ENCODE results near the gene DNM3. TPM values are rescaled to one million over a fixed set of nuclear protein-coding genes. Genes with fewer than 3 reads are reported as not detected.

Gene DNM3
- total and polyA plus RNA-seq, 9 donors: 2.2 to 7.0 (median 3.9) TPM

- WGBS (ENCODE audit: insufficient coverage): no CpG with 5 or more reads among the region's 1 CpG
- Histone ChIP-seq H3K9me3 (replicated peaks; ENCODE audit: control insufficient read depth, low read depth, low read length) (no peaks in the 10 kb centered on the region), H3K4me1 (ENCODE audit: control insufficient read depth, insufficient read depth, low read length) (no peaks in the 10 kb centered on the region), H3K4me3 (ENCODE audit: low read length) (no peak overlapping the region), H3K27me3 (ENCODE audit: control insufficient read depth, insufficient read depth, low read length) (no peaks in the 10 kb centered on the region), H3K27ac (ENCODE audit: low read length) (no peak overlapping the region), H3K36me3 (ENCODE audit: control insufficient read depth, insufficient read depth, low read length) (no peaks in the 10 kb centered on the region)
- DNase-seq: no peak
These were observed 122.5 kb downstream of the DNM3 start for GRCh38 chr1:171963762-171964161.

GRCh38 chr1:171965777-171966176 lies 124.5 kb downstream of the DNM3 start:
- Histone ChIP-seq H3K4me1 (ENCODE audit: control insufficient read depth, insufficient read depth, low read length) (no peaks in the 10 kb centered on the region), H3K27ac (ENCODE audit: low read length) (no peak overlapping the region), H3K36me3 (ENCODE audit: control insufficient read depth, insufficient read depth, low read length) (no peaks in the 10 kb centered on the region), H3K9me3 (replicated peaks; ENCODE audit: control insufficient read depth, low read depth, low read length) (no peaks in the 10 kb centered on the region), H3K4me3 (ENCODE audit: low read length) (no peak overlapping the region), H3K27me3 (ENCODE audit: control insufficient read depth, insufficient read depth, low read length) (no peaks in the 10 kb centered on the region)
- no CpG with 5 or more reads among the region's 2 CpGs for WGBS (ENCODE audit: insufficient coverage)
- DNase-seq: no peak

- Histone ChIP-seq H3K4me3 (ENCODE audit: low read length) (no peak overlapping the region), H3K27me3 (ENCODE audit: control insufficient read depth, insufficient read depth, low read length) (no peaks in the 10 kb centered on the region), H3K9me3 (replicated peaks; ENCODE audit: control insufficient read depth, low read depth, low read length) (no peaks in the 10 kb centered on the region), H3K27ac (ENCODE audit: low read length) (no peak overlapping the region), H3K36me3 (ENCODE audit: control insufficient read depth, insufficient read depth, low read length) (no peaks in the 10 kb centered on the region), H3K4me1 (ENCODE audit: control insufficient read depth, insufficient read depth, low read length) (no peaks in the 10 kb centered on the region)
- no peak for DNase-seq
- 68% methylated on average over 2 of the region's 3 CpGs for WGBS (ENCODE audit: insufficient coverage)
These were observed 125.3 kb downstream of the DNM3 start for GRCh38 chr1:171966426-171967220.

GRCh38 chr1:171969226-171969625 lies 127.9 kb downstream of the DNM3 start:
- Histone ChIP-seq H3K9me3 (replicated peaks; ENCODE audit: control insufficient read depth, low read depth, low read length) (no peaks in the 10 kb centered on the region), H3K27ac (ENCODE audit: low read length) (no peak overlapping the region), H3K4me1 (ENCODE audit: control insufficient read depth, insufficient read depth, low read length) (no peaks in the 10 kb centered on the region), H3K4me3 (ENCODE audit: low read length) (no peak overlapping the region), H3K27me3 (ENCODE audit: control insufficient read depth, insufficient read depth, low read length) (no peaks in the 10 kb centered on the region), H3K36me3 (ENCODE audit: control insufficient read depth, insufficient read depth, low read length) (no peaks in the 10 kb centered on the region)
- 47% methylated on average over 2 of the region's 2 CpGs for WGBS (ENCODE audit: insufficient coverage)
- no peak for DNase-seq

- WGBS (ENCODE audit: insufficient coverage): no CpG with 5 or more reads among the region's 3 CpGs
- H3K9me3 ChIP-seq (replicated peaks; ENCODE audit: control insufficient read depth, low read depth, low read length): no peaks in the 10 kb centered on the region
- H3K27me3 ChIP-seq (ENCODE audit: control insufficient read depth, insufficient read depth, low read length): no peaks in the 10 kb centered on the region
- no peaks in the 10 kb centered on the region for H3K36me3 ChIP-seq (ENCODE audit: control insufficient read depth, insufficient read depth, low read length)
- H3K4me3 ChIP-seq (ENCODE audit: low read length): no peak overlapping the region
- no peak overlapping the region for H3K27ac ChIP-seq (ENCODE audit: low read length)
- no peak for DNase-seq
- H3K4me1 ChIP-seq (ENCODE audit: control insufficient read depth, insufficient read depth, low read length): no peaks in the 10 kb centered on the region
These were observed 128.5 kb downstream of the DNM3 start for GRCh38 chr1:171969813-171970212.

GRCh38 chr1:171972846-171973245 lies 131.5 kb downstream of the DNM3 start:
- no peaks in the 10 kb centered on the region for H3K4me1 ChIP-seq (ENCODE audit: control insufficient read depth, insufficient read depth, low read length)
- no peak overlapping the region for H3K4me3 ChIP-seq (ENCODE audit: low read length)
- H3K36me3 ChIP-seq (ENCODE audit: control insufficient read depth, insufficient read depth, low read length): no peaks in the 10 kb centered on the region
- DNase-seq: no peak
- no peak overlapping the region for H3K27ac ChIP-seq (ENCODE audit: low read length)
- no peaks in the 10 kb centered on the region for H3K9me3 ChIP-seq (replicated peaks; ENCODE audit: control insufficient read depth, low read depth, low read length)
- 97% methylated on average over 2 of the region's 3 CpGs for WGBS (ENCODE audit: insufficient coverage)
- no peaks in the 10 kb centered on the region for H3K27me3 ChIP-seq (ENCODE audit: control insufficient read depth, insufficient read depth, low read length)

- H3K4me3 ChIP-seq (ENCODE audit: low read length): no peak overlapping the region
- H3K4me1 ChIP-seq (ENCODE audit: control insufficient read depth, insufficient read depth, low read length): no peaks in the 10 kb centered on the region
- H3K27me3 ChIP-seq (ENCODE audit: control insufficient read depth, insufficient read depth, low read length): no peaks in the 10 kb centered on the region
- H3K9me3 ChIP-seq (replicated peaks; ENCODE audit: control insufficient read depth, low read depth, low read length): no peaks in the 10 kb centered on the region
- no peak for DNase-seq
- H3K27ac ChIP-seq (ENCODE audit: low read length): no peak overlapping the region
- H3K36me3 ChIP-seq (ENCODE audit: control insufficient read depth, insufficient read depth, low read length): no peaks in the 10 kb centered on the region
These were observed 132.1 kb downstream of the DNM3 start for GRCh38 chr1:171973421-171973820.

GRCh38 chr1:171981303-171981702 lies 140.0 kb downstream of the DNM3 start:
- no peaks in the 10 kb centered on the region for H3K36me3 ChIP-seq (ENCODE audit: control insufficient read depth, insufficient read depth, low read length)
- no peak overlapping the region for H3K4me3 ChIP-seq (ENCODE audit: low read length)
- no peak for DNase-seq
- H3K27ac ChIP-seq (ENCODE audit: low read length): no peak overlapping the region
- no peaks in the 10 kb centered on the region for H3K27me3 ChIP-seq (ENCODE audit: control insufficient read depth, insufficient read depth, low read length)
- no peaks in the 10 kb centered on the region for H3K9me3 ChIP-seq (replicated peaks; ENCODE audit: control insufficient read depth, low read depth, low read length)
- H3K4me1 ChIP-seq (ENCODE audit: control insufficient read depth, insufficient read depth, low read length): no peaks in the 10 kb centered on the region

GRCh38 chr1:171983584-171983983 lies 142.3 kb downstream of the DNM3 start:
- Histone ChIP-seq H3K9me3 (replicated peaks; ENCODE audit: control insufficient read depth, low read depth, low read length) (no peaks in the 10 kb centered on the region), H3K4me3 (ENCODE audit: low read length) (no peak overlapping the region), H3K27ac (ENCODE audit: low read length) (no peak overlapping the region), H3K36me3 (ENCODE audit: control insufficient read depth, insufficient read depth, low read length) (no peaks in the 10 kb centered on the region), H3K4me1 (ENCODE audit: control insufficient read depth, insufficient read depth, low read length) (no peaks in the 10 kb centered on the region), H3K27me3 (ENCODE audit: control insufficient read depth, insufficient read depth, low read length) (no peaks in the 10 kb centered on the region)
- peak; percentile 34 for DNase-seq
- WGBS (ENCODE audit: insufficient coverage): no CpG with 5 or more reads among the region's 1 CpG

GRCh38 chr1:171984262-171984661 lies 143.0 kb downstream of the DNM3 start:
- DNase-seq: no peak
- Histone ChIP-seq H3K27me3 (ENCODE audit: control insufficient read depth, insufficient read depth, low read length) (no peaks in the 10 kb centered on the region), H3K27ac (ENCODE audit: low read length) (no peak overlapping the region), H3K4me3 (ENCODE audit: low read length) (no peak overlapping the region), H3K9me3 (replicated peaks; ENCODE audit: control insufficient read depth, low read depth, low read length) (no peaks in the 10 kb centered on the region), H3K4me1 (ENCODE audit: control insufficient read depth, insufficient read depth, low read length) (no peaks in the 10 kb centered on the region), H3K36me3 (ENCODE audit: control insufficient read depth, insufficient read depth, low read length) (no peaks in the 10 kb centered on the region)
- WGBS (ENCODE audit: insufficient coverage): 66% methylated on average over 7 of the region's 7 CpGs

Data from muscle of leg (tissue), 11 donors.